GM19023 (cell line): ENCODE data around the gene SF3A2.

ENCODE experiments used
- ATAC-seq: cut with Tn5 transposase; IDR thresholded peaks from one replicate; pipeline ENCODE4 v1.9.1; 2021; ENCODE audit warnings: mild to moderate bottlenecking, moderate library complexity; ENCODE audit not compliant: unreplicated experiment

SF3A2 gene

DNA sequence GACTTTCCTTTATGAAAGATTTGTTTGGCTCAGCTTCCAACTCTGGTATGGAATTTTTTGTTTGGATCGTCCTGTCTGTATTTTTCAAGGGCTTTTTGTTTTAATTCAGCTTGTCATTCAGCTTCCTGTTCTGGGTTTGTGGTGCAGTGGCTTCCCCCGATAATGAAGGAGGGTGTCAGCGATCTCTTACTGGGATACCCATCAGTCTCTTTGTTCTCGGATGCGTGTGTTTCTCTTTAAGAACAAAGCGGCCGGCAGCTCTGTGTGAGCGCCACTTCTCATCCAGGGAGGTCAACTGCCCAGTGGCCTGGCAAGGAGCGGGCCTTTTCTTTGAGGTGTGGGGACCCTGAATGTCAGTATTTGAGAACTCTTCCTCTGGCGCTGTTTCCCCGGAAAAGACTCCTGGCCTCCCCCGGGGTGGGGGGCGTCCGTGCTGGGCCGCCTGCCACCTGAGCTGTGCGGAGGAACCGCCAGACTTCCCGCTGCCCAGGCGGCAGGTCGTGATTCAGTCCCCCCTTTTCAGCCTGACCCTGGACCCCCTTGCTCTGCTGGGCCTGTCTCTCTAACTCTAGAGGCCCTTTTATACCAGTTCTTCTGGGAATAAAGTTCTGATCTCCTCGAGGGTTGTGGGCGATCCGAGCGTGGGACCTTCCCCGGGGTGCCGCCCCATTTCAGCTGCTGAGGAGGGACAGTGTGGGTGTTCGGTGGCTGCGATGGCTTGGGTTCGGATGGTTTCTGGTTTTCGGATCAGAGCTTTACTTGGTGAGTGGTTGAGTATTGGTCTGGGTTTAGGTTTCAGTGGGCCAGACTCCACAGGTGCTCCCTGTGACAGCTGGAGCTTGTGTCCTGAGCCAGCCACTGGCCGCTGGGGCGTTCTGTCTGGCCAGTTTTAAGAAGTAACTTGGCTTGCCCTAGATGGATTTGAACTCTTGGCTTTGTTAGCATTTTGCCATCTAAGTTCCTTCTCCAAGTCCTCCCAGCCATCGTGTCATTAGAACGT is 3.4 kb downstream of the SF3A2 start:
- no peak for ATAC-seq

DNA sequence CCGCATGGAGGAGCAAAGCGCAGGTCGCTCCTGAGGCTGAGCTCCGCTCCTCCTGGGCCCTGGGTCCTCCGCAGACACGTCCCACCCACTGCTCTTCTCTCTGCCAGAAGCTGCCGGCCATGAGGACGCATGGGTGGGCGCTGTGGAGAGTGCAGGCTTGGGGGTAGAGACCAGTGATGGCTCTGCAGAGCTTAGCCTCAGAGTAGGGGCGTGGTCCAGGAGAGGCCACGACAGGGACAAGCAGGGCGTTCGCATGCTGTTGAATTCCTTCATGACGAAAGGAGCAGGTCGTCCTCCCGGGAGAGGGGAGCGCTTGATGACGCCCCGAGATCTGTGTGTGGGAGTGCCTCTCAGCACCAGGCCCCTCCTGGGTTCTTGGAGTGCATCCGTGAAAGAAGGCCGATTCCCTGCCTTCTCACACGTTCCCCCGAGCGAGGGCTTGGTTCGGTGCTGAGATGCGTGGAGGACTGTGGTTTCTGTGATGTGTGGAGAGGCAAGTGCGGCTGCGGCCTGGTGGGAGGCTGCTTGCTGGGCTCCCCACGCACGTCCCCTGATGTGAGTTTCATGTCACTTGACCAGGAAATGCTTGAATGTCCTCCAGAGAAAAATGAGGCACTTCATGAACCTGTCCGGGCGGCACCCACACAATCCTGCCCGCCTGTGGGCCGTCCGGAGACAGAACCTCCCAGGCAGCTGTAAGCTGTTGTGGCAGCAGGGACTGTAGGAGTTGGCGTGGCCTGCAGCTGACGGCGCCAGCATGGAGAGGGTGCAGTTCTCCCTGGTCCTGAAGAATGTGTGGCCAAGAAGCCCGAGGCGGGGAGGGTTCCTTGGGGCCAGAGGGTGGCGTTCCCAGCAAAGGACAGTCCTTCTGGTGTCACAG is 4.5 kb downstream of the SF3A2 start:
- no peak for ATAC-seq

DNA sequence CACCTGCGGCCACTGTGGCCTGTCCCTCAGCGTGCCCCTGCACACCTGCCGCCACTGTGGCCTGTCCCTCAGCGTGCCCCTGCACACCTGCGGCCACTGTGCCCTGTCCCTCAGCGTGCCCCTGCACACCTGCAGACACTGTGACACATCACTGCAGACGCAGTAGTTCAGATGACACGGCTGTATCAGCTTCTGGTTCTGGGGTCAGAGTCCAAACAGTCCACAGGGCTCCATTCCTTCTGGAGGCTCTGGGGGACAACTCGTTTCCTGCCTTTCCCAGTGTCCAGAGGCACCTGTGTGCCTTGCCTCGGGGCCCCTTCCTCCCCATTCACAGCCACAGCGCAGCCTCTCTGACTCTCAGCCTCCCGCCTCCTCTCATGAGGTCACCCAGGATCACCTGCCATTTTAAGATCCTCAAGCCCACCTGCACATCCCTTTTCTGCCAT is 5.5 kb downstream of the SF3A2 start:
- no peak for ATAC-seq

DNA sequence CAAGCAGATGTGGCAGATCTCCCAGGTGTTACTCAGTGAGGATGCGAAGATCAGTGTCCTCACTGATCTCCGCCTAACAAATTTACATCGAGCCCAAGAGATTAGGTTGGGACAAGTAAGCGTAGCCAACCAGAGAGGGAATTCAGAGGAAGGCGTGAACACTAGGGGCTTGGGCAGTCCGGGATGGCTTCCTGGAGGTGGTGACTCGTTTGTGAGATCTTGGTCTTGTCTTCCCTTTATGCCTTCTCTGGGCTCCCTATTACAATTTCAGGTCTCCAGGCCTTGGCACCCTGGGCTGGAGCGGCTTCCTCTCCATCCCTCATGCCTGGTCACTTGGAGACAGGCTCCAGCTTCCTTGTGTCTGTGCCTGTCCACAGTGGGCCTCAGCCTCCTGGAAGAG is 6.2 kb downstream of the SF3A2 start:
- no peak for ATAC-seq

DNA sequence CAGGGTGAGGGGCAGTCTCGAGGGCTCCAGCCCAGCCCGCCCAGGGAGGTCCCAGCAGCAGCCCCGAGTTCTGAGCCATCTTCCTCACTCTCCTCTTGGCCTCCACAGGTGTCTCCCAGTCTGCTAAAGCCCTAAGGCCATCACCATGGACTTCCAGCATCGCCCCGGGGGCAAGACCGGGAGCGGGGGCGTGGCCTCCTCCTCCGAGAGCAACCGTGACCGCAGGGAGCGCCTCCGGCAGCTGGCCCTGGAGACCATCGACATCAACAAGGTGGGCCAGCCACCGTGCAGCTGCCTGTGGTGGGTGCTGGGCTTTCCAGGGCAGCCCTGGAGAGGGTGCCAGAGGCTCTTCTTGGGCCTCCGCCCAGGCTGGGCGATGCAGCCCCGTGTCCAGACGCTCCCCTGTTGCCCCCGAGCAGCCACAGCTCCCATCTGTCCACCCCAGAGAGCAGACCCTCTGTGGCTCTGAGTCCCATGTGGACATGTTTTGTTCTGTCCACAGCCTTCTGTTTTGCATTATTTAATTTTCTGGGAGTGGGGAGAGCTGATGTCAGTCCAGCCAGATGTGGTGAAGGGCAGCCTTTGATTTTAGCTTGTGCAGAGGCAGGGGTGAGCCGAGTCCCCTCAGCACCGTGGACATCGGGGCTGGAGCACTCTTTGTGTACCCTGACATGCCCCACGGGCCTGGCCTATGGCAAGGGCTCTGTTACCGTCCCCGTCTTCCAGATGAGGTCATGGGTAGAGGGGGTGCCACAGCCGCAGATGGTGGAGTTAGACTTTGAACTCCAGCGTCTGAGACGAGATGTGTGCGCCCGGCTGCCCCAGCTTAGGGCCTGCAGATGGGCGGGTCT is 6.9 kb downstream of the SF3A2 start:
- no peak for ATAC-seq

DNA sequence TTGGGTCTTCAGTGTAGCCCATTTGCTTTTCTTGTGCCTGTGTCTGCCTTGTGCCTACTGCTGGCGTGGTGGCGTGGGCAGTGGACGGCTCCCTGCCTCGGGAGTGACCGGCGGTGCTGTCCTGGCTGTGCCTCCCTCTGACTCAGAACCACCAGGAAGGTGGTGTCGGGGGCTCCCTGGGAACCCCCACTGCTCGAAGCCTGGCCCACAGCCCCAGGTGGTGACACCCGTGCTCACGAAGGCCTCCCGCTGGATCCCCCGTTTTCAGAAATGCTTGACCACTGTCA is 7.4 kb downstream of the SF3A2 start:
- ATAC-seq, result no peak

DNA sequence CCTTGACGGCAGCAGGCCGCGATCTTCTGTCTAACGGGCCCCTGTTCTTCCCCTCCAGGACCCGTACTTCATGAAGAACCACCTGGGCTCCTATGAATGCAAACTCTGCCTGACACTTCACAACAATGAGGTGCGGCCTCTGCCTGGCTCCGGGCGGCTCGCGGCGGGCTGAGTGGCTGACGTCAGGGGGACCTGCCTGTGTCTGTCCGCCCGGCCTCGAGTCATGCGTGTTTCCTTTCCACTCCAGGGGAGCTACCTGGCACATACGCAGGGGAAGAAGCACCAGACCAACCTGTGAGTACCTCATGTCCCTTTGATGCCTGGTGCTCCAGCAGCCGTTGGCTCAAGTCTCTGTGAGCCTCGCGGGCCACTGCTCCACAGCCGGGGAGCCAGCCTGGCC is 7.9 kb downstream of the SF3A2 start:
- no peak for ATAC-seq

DNA sequence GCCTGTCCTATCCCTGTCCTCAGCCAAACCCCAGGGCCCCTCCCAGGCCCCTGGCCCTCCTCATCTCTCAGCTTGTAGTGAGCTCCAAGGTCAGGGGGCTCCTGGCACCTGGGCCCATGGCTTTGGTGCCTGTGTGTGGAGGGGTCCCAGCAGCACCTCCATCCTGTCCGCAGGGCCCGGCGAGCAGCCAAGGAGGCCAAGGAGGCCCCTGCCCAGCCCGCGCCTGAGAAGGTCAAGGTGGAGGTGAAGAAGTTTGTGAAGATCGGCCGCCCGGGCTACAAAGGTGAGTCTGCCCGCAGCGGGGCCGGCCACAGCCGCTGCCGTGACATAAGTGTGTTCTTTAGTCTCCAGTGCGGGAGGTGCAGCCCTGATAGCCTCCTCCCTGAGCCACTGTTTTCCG is 8.6 kb downstream of the SF3A2 start:
- ATAC-seq, result no peak

DNA sequence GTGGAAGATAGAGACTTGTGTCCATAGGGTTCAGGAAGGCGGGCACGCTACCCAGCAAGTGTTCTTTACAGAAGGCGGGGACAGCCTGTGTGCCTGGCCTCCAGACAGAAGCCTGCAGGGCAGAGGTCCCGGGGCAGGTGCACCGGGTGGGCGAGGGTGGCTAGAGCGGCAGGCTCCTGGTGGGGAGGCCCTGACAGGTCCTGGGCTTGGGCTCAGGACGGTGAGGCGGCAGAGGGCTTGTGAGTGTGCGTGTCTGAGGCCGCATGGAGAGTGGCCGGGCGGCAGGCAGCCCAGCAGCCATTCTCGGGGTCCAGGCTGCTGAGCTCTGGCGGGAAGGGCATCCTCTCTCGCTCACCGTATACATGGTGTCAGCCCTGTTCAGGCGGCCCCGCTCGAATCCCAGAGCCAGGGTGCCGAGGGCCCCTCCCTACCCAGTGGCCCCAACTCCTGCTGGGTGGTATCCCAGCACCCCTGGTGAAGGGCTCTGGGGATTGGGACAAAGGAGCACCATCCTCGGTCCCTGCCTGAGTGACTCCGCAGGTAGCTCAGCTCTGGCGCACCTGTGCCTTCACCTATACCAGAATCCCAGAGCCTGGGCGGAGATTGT is 9.5 kb downstream of the SF3A2 start:
- no peak for ATAC-seq

DNA sequence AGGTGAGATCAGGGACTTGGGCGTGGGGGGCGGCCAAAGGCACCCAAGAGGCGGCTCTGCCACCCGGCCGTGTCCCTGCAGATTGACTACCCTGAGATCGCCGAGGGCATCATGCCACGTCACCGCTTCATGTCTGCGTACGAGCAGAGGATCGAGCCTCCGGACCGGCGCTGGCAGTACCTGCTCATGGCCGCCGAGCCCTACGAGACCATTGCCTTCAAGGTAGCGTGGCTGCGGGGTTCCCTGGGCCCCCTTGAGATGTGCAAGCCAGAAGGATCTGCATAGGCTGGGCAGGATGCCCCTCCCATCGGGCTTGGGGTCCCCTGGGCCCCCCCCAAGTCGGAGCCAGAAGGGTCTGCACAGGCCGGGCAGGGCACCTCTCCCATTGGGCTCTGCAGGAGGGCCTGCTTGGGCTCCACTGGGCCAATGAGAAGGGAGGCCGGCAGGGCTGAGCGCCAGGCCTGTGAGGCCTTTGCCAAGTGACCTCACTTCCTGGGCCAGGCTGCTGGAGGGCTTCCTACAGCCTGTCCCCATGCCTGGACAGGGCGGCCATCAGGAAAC is 10.3 kb downstream of the SF3A2 start:
- ATAC-seq, result no peak

DNA sequence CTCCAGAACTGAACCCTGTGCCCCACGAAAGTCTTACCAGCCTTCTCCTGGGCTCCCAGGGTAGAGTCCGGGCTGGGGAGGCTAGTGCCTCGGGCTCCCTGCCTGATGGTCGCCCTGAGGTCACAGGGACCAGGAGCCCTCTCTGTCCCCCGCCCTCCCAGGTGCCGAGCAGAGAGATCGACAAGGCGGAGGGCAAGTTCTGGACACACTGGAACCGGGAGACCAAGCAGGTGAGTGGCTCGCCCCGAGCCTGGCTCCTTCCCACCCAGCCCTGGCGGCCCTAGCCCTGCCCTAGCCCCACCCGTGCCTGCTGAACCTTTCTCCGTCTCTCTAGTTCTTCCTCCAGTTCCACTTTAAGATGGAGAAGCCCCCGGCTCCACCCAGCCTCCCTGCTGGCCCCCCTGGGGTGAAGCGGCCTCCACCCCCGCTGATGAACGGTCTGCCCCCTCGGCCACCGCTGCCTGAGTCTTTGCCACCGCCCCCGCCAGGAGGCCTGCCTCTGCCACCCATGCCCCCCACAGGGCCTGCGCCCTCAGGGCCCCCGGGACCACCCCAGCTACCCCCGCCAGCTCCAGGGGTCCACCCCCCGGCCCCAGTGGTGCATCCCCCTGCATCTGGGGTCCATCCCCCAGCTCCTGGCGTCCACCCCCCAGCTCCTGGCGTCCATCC is 10.9 kb downstream of the SF3A2 start:
- ATAC-seq, result no peak

DNA sequence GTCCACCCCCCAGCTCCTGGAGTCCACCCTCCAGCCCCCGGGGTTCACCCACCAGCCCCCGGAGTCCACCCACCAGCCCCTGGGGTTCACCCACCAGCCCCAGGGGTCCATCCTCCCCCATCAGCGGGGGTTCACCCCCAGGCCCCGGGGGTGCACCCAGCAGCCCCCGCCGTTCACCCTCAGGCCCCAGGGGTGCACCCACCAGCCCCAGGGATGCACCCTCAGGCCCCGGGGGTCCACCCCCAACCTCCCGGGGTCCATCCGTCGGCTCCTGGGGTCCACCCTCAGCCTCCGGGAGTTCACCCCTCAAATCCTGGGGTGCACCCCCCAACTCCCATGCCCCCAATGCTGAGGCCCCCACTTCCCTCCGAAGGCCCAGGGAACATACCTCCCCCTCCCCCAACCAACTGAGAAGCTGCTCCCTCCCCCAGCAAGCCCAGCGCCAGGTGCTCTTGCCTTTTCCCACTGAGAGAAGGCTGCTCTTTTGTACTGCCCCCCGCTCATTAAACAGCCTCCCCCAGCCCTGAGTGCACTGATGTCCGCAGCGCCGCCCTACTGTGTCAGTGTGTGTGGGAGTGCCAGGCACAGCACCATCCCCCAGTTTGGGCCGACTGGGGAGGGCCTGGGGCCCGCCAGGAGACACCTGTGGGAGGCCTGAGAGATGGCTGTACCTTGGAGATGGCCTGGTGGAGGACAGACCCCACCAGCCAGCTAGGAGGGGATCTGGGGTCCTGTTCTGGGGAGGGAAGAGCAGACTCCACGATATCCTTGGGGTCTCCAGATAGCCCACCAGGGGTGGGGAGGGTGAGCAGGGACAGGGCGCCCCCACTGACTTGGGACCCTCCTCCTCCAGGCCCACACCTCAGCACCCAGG is 11.7 kb downstream of the SF3A2 start:
- ATAC-seq, result no peak

DNA sequence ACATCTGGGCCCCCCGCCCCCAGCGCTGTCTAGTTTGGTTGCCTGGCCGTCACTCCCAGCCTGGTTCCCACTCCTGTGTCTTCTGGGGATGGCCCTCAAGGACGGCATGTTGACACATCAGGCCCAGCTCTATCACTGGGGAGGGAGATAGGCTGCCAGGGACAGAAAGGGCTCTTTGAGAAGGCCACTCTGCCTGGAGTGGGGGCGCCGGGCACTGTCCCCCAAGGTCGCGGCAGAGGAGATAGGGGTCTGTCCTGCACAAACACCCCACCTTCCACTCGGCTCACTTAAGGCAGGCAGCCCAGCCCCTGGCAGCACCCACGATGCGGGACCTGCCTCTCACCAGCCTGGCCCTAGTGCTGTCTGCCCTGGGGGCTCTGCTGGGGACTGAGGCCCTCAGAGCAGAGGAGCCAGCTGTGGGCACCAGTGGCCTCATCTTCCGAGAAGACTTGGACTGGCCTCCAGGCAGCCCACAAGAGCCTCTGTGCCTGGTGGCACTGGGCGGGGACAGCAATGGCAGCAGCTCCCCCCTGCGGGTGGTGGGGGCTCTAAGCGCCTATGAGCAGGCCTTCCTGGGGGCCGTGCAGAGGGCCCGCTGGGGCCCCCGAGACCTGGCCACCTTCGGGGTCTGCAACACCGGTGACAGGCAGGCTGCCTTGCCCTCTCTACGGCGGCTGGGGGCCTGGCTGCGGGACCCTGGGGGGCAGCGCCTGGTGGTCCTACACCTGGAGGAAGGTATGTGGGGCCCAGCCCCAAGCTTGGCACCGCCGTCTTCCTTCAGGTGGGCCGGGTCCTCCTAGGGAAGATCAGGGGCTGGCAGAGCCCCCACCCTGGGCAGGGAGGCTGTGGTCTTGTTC is 12.6 kb downstream of the SF3A2 start, which contains the start of gene AMH:
Gene AMH (plus strand): TSS at position 314 of the 857 bp plus-strand sequence. CDS start 10 bp downstream, at position 324.
- ATAC-seq, result no peak

DNA sequence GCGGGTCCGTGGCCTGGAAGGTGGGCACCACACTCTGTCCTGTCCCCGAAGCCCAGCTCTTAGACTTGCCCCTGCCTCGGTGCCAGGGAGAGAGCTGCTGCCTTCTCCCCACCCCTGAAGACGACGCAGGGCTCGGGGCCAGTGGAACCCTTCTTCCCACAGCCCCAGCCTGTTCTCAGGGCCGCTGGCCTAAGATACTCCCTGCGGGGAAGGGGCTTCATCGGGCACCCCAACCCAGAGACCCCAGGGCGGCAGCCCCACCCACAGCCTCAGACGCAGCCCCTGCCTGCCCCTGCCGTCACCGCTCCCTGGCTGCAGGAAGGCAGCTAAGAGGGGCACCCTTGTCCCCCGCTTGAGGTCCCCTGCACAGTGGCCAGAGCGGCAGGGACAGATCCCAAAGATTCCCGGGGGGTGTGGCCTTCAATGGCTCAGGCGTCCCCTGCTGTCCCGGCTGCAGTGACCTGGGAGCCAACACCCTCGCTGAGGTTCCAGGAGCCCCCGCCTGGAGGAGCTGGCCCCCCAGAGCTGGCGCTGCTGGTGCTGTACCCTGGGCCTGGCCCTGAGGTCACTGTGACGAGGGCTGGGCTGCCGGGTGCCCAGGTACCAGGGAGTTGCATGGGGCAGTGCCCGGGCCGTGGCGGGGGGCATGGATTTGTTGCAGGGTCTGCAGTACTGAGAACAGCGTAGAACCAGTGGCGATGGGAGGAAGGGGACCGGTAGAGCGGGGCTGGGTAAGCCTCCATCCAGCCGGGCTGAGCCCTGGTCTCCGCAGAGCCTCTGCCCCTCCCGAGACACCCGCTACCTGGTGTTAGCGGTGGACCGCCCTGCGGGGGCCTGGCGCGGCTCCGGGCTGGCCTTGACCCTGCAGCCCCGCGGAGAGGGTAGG is 13.5 kb downstream of the SF3A2 start:
- no peak for ATAC-seq

DNA sequence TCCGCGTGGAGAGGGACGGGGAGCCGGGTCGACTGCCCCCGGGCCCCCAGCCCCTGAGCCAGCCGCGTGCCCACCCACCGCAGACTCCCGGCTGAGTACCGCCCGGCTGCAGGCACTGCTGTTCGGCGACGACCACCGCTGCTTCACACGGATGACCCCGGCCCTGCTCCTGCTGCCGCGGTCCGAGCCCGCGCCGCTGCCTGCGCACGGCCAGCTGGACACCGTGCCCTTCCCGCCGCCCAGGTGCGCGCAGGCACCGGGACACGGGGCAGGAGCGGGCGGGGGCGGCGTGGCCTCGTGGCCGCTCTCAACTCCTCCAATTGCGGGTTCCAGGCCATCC is 14.1 kb downstream of the SF3A2 start:
- ATAC-seq, result no peak

DNA sequence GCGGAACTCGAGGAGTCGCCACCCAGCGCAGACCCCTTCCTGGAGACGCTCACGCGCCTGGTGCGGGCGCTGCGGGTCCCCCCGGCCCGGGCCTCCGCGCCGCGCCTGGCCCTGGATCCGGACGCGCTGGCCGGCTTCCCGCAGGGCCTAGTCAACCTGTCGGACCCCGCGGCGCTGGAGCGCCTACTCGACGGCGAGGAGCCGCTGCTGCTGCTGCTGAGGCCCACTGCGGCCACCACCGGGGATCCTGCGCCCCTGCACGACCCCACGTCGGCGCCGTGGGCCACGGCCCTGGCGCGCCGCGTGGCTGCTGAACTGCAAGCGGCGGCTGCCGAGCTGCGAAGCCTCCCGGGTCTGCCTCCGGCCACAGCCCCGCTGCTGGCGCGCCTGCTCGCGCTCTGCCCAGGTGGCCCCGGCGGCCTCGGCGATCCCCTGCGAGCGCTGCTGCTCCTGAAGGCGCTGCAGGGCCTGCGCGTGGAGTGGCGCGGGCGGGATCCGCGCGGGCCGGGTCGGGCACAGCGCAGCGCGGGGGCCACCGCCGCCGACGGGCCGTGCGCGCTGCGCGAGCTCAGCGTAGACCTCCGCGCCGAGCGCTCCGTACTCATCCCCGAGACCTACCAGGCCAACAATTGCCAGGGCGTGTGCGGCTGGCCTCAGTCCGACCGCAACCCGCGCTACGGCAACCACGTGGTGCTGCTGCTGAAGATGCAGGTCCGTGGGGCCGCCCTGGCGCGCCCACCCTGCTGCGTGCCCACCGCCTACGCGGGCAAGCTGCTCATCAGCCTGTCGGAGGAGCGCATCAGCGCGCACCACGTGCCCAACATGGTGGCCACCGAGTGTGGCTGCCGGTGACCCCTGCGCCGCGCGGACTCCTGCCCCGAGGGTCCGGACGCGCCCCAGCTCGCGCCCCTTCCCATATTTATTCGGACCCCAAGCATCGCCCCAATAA is 14.8 kb downstream of the SF3A2 start:
- no peak for ATAC-seq
